ENCODE measurements around the gene DLK1.

- TF ChIP-seq IRX3 (CRISPR knock-in tag; IDR thresholded peaks at IDR 0.05; ENCODE audit: borderline replicate concordance, low read depth) (no peak), EZH2 (conservative IDR thresholded peaks at IDR 0.05; ENCODE audit: low read depth, low read length) (no peak), SP2 (CRISPR knock-in tag; IDR thresholded peaks at IDR 0.05) (no peak), CEBPB (IDR thresholded peaks at IDR 0.05; ENCODE audit: borderline replicate concordance, low read depth, low read length) (no peak), CTCF (CRISPR knock-in tag; IDR thresholded peaks at IDR 0.05) (no peak), GATAD2A (CRISPR knock-in tag; IDR thresholded peaks at IDR 0.05) (no peak), ZZZ3 (CRISPR knock-in tag; IDR thresholded peaks at IDR 0.05; ENCODE audit: borderline replicate concordance) (no peak)
Measured at GRCh38 chr14:100721568-100721967, 5.1 kb upstream of the DLK1 start.
